Cardiac septum (tissue), 1 donor: ENCODE data around the gene PPP2R3A. TPM values are rescaled to one million over a fixed set of nuclear protein-coding genes. Genes with fewer than 3 reads are reported as not detected.
"Not testable (repeated sequence)": the region's sequence is repeated elsewhere in the genome, so short reads cannot be mapped to it uniquely, and the experiment has no call there.

Experiments used
- DNase-seq: peaks from one replicate; pipeline ENCODE4 v3.0.0-alpha.2; 2020; ENCODE audit warnings: low spot score
- intact Hi-C: fragments of 100-400 bp; cut with DNase I; formaldehyde crosslinking; loops from one replicate; pipeline ENCODE4 v1.14.0; 2022
- total RNA-seq: library from RNA; stranded (reverse); fragmentation: NEBNext Ultra II Directional; extraction: Animal tissue kit (Norgen Biotek cat#: 25700); gene quantifications from one replicate; pipeline ENCODE4 v1.2.1, GENCODE V29; 2021
- donor health status: DM: no; HTN: no; CAD: no.

Gene PPP2R3A
- total RNA-seq, 1 donor from 2014 or later, result 82.8 TPM

GRCh38 chr3:136074546-136075170 is 109.1 kb downstream of the PPP2R3A start:
- DNase-seq, result no peak
- intact Hi-C loops, result loop anchor here (5.0 to 10.0 kb wide), 3 partner anchors 123 to 938 kb away; partner anchors contain the start of gene MSL2

DNA sequence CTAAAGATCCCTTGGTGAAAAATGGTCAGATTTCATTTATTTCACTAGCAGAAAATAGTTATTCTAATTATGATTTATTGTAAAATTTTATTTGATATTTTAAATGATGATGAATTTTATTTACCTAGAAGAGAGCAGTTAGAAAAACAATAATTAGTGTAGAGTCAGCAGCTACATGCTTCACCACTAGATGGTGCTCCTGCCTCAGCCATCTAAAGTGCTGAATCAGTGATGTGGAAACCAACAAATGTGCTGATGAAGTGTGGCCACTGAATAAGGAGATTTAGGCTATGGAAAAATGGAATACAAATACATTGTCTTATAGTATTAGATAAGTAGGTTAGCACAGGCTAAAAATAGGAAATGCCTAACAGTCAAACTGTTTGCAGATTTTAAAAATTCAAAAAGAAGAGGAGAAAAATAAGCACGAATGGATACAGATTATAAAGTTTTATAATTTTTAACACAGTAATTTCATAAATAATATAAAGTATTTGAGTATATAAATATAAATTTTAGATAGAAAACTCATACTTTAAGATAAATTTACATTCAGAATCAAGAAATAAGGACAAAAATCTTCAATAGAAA is 109.8 kb downstream of the PPP2R3A start:
- intact Hi-C loops, result loop anchor here (5.0 to 10.0 kb wide), 2 partner anchors 122 to 309 kb away; partner anchors contain the start of gene MSL2
- peak; percentile 81 for DNase-seq

DNA sequence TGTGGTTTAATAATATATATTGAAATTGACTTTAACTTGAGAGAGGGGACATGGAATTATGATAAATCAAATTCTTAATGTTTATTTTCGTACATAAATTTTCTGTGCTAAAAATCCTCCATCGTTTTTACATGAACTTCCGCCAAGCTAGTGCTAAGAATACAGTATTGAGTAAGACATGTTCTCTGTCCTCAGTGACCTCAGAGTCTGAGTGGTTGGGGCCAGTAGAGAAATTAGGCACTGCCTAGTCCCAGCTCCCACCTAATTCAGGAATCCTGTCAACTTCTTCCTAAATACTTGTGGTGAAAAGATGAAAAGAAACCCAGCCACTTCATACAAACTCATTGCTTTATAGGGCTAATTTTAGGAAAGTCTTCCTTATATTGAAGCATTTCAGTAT is 110.3 kb downstream of the PPP2R3A start:
- intact Hi-C loops, result loop anchor here (2.0 to 10.0 kb wide), 4 partner anchors 121 to 677 kb away; partner anchors contain the start of genes MSL2, PCCB and STAG1
- no peak for DNase-seq

GRCh38 chr3:136078421-136079364 is 113.2 kb downstream of the PPP2R3A start:
- intact Hi-C loops, result loop anchor here (5.0 to 10.0 kb wide), 2 partner anchors 119 to 306 kb away; partner anchors contain the start of gene MSL2
- no peak for DNase-seq

GRCh38 chr3:136083641-136084382 is 118.3 kb downstream of the PPP2R3A start:
- intact Hi-C loops, DNase-seq: not testable (repeated sequence)

GRCh38 chr3:136085067-136085466 is 119.5 kb downstream of the PPP2R3A start:
- intact Hi-C loops, result not testable (repeated sequence)

DNA sequence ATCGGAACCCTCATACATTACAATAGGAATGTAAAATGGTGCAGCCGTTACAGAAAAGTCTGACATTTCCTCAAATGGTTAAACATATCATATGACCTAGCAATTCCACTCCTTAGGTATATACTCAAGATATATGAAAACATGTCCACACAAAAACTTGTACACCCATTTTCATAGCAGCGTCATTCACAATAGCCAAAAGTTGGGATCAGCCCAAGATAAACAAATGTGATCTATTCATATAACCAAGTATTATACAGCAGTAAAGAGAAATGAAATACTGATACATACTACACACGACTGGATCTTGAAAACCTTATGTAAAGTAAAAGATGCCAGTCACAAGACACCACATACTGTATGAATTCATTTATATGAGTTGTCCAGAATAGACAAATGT is 128.2 kb downstream of the PPP2R3A start:
- intact Hi-C loops, result no loop called here
- DNase-seq, result no peak

More at GRCh38 chr3:136085067-136085466, 119.5 kb downstream of the PPP2R3A start:
- not testable (repeated sequence) for DNase-seq

DNA sequence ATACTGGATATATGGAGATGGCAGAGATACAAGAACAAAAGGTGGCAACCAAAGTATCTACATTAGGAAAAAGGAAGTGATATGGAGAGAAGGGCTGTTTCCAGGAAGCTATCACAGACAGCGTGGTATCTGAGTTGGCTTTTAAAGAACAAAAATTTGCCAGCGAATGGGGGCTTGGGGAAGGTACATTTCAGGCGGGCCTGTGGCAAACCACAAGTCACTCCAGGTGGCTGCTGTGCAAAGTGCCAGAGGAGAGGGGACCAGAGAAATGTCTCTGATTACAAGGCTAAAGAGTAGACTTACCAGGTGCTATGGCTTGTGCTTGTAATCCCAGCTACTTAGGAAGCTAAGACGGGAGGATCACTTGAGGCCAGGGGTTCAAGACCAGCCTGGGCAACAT is 139.5 kb downstream of the PPP2R3A start:
- no peak for DNase-seq
- intact Hi-C loops, result no loop called here

DNA sequence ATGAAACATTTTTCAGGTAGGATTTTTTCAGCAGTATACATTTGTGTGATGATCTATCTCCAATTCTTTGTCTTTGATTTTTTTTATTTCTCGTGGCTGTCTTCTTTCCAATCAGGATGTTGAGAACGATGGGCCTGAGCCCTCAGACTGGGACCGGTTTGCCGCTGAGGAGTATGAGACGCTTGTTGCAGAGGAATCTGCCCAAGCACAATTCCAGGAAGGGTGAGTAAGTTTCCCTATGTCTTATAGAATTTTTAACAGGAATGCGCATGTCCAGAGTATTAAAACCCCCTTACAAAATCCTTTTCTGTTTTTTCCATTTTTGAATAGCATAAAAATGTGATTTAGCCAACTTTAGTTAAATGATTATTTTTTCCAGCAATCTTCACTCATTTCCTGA is 140.6 kb downstream of the PPP2R3A start:
- intact Hi-C loops, result no loop called here
- no peak for DNase-seq

DNA sequence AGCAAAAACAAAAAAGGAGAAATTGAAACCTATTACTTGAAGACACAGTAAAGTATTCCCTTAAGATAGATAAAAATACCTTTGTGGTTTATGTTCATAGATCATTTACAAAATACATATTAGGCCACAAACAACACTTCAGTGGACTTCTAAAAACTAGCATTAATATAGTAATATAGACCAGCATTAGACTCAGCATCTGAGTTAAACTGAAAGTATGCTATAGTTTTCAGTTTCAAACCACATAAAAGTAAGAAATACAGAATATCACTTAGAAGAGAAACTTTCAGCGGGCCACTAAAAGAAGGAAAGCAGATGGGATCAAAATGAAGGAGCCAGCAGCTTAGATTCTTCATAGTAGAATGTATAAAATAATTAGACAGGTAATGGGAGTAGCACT is 144.0 kb downstream of the PPP2R3A start:
- intact Hi-C loops, result no loop called here
- no peak for DNase-seq

GRCh38 chr3:136110481-136110880 is 145.0 kb downstream of the PPP2R3A start:
- DNase-seq, result no peak
- intact Hi-C loops, result no loop called here

DNA sequence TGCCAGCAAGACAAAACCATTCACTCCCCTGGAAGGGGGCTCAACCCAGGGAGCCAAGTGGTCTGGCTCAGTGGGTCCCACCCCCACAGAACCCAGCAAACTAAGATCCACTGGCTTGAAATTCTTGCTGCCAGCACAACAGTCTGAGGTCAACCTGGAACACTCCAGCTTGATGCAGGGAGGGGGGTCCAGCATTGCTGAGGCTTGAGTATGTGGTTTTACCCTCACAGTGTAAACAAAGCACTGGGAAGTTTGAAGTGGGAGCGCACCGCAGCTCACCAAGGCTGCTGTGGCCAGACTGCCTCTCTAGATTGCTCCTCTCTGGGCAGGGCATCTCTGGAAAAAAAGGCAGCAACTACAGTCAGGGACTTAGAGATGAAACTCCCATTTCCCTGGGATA is 148.9 kb downstream of the PPP2R3A start:
- no peak for DNase-seq
- intact Hi-C loops, result no loop called here

DNA sequence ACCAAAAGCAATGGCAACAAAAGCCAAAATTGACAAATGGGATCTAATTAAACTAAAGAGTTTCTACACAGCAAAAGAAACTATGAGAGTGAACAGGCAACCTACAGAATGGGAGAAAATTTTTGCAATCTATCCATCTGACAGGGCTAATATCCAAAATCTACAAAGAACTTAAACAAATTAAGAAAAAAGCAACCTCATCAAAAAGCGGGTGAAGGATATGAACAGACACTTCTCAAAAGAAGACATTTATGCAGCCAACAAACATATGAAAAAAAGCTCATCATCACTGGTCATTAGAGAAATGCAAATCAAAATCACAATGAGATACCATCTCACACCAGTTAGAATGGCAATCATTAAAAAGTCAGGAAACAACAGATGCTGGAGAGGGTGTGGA is 153.8 kb downstream of the PPP2R3A start:
- intact Hi-C loops, DNase-seq: not testable (repeated sequence)

DNA sequence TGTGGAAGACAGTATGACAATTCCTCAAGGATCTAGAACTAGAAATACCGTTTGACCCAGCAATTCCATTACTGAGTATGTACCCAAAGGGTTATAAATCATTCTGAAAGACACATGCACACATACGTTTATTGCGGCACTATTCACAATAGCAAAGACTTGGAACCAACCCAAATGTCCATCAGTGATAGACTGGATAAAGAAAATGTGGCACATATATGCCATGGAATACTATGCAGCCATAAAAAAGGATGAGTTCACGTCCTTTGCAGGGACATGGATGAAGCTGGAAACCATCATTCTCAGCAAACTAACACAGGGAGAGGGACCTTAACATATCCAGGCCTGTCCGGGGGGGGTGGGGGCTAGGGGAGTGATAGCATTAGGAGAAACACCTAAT is 154.3 kb downstream of the PPP2R3A start:
- DNase-seq, intact Hi-C loops: not testable (repeated sequence)

DNA sequence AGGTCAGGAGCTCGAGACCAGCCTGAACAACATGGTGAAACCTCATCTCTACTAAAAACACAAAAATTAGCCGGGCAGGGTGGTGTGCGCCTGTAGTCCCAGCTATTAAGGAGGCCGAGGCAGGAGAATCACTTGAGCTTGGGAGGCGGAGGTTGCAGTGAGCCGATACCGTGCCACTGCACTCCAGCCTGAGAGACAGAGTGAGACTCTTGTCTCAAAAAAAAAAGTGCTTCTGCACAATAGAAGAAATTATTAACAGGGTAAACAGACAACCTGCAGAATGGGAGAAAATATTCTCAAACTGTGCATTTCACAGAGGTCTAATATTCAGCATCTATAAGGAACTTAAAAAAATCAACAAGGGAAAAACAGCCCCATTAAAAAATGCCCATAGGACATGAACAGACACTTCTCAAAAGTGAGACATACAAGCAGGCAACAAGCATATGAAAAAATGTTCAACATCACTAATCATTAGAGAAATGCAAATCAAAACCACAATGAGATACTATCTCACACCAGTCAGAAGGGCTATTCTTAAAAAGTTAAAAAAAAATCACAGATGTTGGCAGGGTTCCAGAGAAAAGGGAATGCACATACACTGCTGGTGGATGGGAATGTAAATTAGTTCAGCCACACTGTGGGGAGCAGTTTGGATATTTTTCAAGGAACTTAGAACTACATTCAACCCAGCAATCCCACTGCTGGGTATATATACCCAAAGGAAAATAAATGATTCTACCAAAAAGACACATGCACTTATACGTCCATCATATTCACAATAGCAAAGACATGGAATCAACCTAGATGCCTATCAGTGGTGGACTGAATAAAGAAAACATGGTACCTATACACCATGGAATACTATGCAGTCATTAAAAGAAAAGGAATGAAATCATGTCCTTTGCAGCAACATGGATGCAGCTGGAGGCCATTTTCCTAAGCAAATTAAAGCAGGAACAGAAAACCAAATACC is 155.1 kb downstream of the PPP2R3A start:
- intact Hi-C loops, result no loop called here
- DNase-seq, result no peak

DNA sequence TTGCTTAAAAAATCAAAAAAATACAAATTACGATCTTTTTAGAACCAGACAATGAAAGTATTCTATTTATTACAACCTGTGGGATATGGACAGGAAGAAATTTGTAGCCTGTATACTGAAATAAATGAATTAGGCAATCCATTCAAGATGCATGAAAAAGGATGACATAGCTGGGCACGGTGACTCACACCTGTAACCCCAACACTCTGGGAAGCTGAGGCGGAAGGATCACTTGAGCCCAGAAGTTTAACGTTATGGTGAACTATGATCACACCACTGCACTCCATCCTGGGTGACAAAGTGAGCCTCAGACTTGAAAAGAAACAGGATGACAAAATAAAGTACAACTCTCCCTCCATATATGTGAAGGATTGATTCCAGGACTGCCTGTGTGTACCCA is 156.5 kb downstream of the PPP2R3A start:
- intact Hi-C loops, result no loop called here
- no peak for DNase-seq

- intact Hi-C loops, DNase-seq: not testable (repeated sequence)
Observed at GRCh38 chr3:136131647-136132046, 166.1 kb downstream of the PPP2R3A start.

GRCh38 chr3:136134091-136134490 is 168.6 kb downstream of the PPP2R3A start:
- no peak for DNase-seq
- intact Hi-C loops, result no loop called here
